GM21390 (cell line): Measurements from ENCODE around the gene C19orf47.

Source experiments
- ATAC-seq: cut with Tn5 transposase; IDR thresholded peaks from one replicate; pipeline ENCODE4 v1.9.1; 2021; ENCODE audit not compliant: unreplicated experiment

The C19orf47 gene

GRCh38 chr19:40321076-40321475 is 27.1 kb downstream of the C19orf47 start:
- ATAC-seq = no peak

GRCh38 chr19:40320558-40320935 is 27.6 kb downstream of the C19orf47 start:
- no peak for ATAC-seq

GRCh38 chr19:40317338-40317737 is 30.9 kb downstream of the C19orf47 start:
- ATAC-seq = no peak

- no peak for ATAC-seq
Measured at GRCh38 chr19:40315812-40316470, 32.3 kb downstream of the C19orf47 start.

- no peak for ATAC-seq
Measured at GRCh38 chr19:40314656-40315055, 33.5 kb downstream of the C19orf47 start.

GRCh38 chr19:40313229-40313983 is 34.8 kb downstream of the C19orf47 start:
- ATAC-seq = no peak

GRCh38 chr19:40312533-40312932 is 35.7 kb downstream of the C19orf47 start:
- ATAC-seq = no peak

GRCh38 chr19:40309666-40310065 is 38.5 kb downstream of the C19orf47 start:
- ATAC-seq = no peak

- ATAC-seq = no peak
Measured at GRCh38 chr19:40305403-40305802, 42.8 kb downstream of the C19orf47 start.

GRCh38 chr19:40304306-40304705 is 43.9 kb downstream of the C19orf47 start:
- no peak for ATAC-seq

- ATAC-seq = no peak
Measured at GRCh38 chr19:40303765-40304164, 44.4 kb downstream of the C19orf47 start.

- ATAC-seq = no peak
Measured at GRCh38 chr19:40302224-40303011, 45.8 kb downstream of the C19orf47 start.

- ATAC-seq = no peak
Measured at GRCh38 chr19:40300668-40301067, 47.5 kb downstream of the C19orf47 start.

GRCh38 chr19:40298026-40298425 is 50.2 kb downstream of the C19orf47 start:
- no peak for ATAC-seq

- ATAC-seq = no peak
Measured at GRCh38 chr19:40294560-40294959, 53.6 kb downstream of the C19orf47 start.

GRCh38 chr19:40286971-40287421 is 61.2 kb downstream of the C19orf47 start:
- no peak for ATAC-seq

GRCh38 chr19:40286235-40286970 is 61.8 kb downstream of the C19orf47 start:
- no peak for ATAC-seq

GRCh38 chr19:40285353-40286234 is 62.6 kb downstream of the C19orf47 start:
- ATAC-seq = peak; percentile 75

GRCh38 chr19:40284501-40285352 is 63.5 kb downstream of the C19orf47 start, which contains the start of gene AKT2:
Gene AKT2 (minus strand): TSS chr19:40285345. CDS start chr19:40265267, 20,078 bp downstream.
- peak; percentile 23 for ATAC-seq
